ENCODE measurements around the gene NGDN.
"Not testable (repeated sequence)": the region's sequence is repeated elsewhere in the genome, so short reads cannot be mapped to it uniquely, and the experiment has no call there.

Gene NGDN

GRCh38 chr14:23469127-23469905 lies at the start of gene NGDN:
NGDN (plus strand) TSS chr14:23469703; CDS start chr14:23469716, 13 bp downstream.
- DNase-seq (ENCODE audit: low read depth), result peak; percentile 100

- DNase-seq (ENCODE audit: low read depth), result no peak
These were observed 47.9 kb upstream of the NGDN start for GRCh38 chr14:23421594-23421993.

- no peak for DNase-seq (ENCODE audit: low read depth)
These were observed 45.8 kb upstream of the NGDN start for GRCh38 chr14:23423657-23424056.

GRCh38 chr14:23425169-23425568 lies 44.3 kb upstream of the NGDN start:
- DNase-seq (ENCODE audit: low read depth), result no peak

- DNase-seq (ENCODE audit: low read depth), result not testable (repeated sequence)
These were observed 43.7 kb upstream of the NGDN start for GRCh38 chr14:23425798-23426197.

GRCh38 chr14:23428686-23429495 lies 40.6 kb upstream of the NGDN start:
- DNase-seq (ENCODE audit: low read depth), result no peak

- no peak for DNase-seq (ENCODE audit: low read depth)
These were observed 39.3 kb upstream of the NGDN start for GRCh38 chr14:23430016-23430722.

GRCh38 chr14:23430723-23431085 lies 38.8 kb upstream of the NGDN start:
- peak; percentile 50 for DNase-seq (ENCODE audit: low read depth)

GRCh38 chr14:23431486-23431885 lies 38.0 kb upstream of the NGDN start:
- DNase-seq (ENCODE audit: low read depth), result no peak

GRCh38 chr14:23432102-23432925 lies 37.2 kb upstream of the NGDN start:
- DNase-seq (ENCODE audit: low read depth), result no peak

GRCh38 chr14:23432946-23433345 lies 36.6 kb upstream of the NGDN start:
- no peak for DNase-seq (ENCODE audit: low read depth)

GRCh38 chr14:23433457-23433856 lies 36.0 kb upstream of the NGDN start:
- DNase-seq (ENCODE audit: low read depth), result no peak

- no peak for DNase-seq (ENCODE audit: low read depth)
These were observed 34.8 kb upstream of the NGDN start for GRCh38 chr14:23434488-23435222.

- DNase-seq (ENCODE audit: low read depth), result no peak
These were observed 33.8 kb upstream of the NGDN start, which contains the start of gene MYH7 for GRCh38 chr14:23435543-23436326. MYH7 (minus strand) TSS chr14:23435660; CDS start chr14:23433732, 1,928 bp downstream.

- DNase-seq (ENCODE audit: low read depth), result no peak
These were observed 33.0 kb upstream of the NGDN start for GRCh38 chr14:23436327-23437132.

- no peak for DNase-seq (ENCODE audit: low read depth)
These were observed 32.1 kb upstream of the NGDN start for GRCh38 chr14:23437133-23438100.

GRCh38 chr14:23438101-23438971 lies 31.2 kb upstream of the NGDN start:
- DNase-seq (ENCODE audit: low read depth), result no peak

Measured in EH (cell line).